ENCODE results near the gene RAVER2. TPM values are rescaled to one million over a fixed set of nuclear protein-coding genes. Genes with fewer than 3 reads are reported as not detected.

RAVER2 gene
- total RNA-seq, 4 donors from 2014 or later = 46.8 to 94.5 (median 71.0) TPM

DNA sequence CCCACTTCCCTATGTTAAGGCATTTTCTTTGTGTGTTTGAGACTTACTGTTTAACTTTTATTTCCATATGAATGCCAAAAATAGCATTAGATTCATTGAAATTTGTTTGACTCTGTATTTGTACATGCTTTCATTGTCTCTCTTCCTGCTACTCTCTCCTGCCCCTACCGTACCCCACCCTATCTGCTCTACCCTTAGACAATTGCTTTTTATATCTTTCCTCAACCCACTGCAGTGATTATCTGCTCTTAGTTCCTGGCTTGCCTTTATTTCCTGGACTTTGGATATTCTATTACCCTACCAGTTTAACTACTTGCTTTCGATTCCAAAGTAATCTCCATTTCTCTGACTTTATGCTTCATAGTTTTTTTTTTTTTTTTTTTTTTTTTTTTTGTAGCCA lies 10.5 kb downstream of the RAVER2 start:
- intact Hi-C loops (cut with DNase I; ENCODE audit: low total_unique reads) = no loop called here
- Histone ChIP-seq H3K27me3 (no peaks in the 10 kb centered on the region), H3K4me1 (peaks cover 6 to 70% (median 44%) of the 10 kb centered on the region in 4 donors), H3K4me3 (no peak overlapping the region), H3K27ac (peak overlapping the region; percentile 69 to 81 (median 76)), H3K36me3 (no peaks in the 10 kb centered on the region), H3K9me3 (no peaks in the 10 kb centered on the region)
- WGBS, 2 donors (ENCODE audit: low coverage in 1 of 2) = 42 to 45% methylated on average over 2 of the region's 2 CpGs
- TF ChIP-seq POLR2A (IDR thresholded peaks at IDR 0.05) (peak; percentile 50), POLR2AphosphoS5 (IDR thresholded peaks at IDR 0.05) (peak in 2 of 3 donors; percentile 51 to 70), EP300 (IDR thresholded peaks at IDR 0.05; ENCODE audit: low read depth) (no peak)
- TF ChIP-seq, protein P1, sequence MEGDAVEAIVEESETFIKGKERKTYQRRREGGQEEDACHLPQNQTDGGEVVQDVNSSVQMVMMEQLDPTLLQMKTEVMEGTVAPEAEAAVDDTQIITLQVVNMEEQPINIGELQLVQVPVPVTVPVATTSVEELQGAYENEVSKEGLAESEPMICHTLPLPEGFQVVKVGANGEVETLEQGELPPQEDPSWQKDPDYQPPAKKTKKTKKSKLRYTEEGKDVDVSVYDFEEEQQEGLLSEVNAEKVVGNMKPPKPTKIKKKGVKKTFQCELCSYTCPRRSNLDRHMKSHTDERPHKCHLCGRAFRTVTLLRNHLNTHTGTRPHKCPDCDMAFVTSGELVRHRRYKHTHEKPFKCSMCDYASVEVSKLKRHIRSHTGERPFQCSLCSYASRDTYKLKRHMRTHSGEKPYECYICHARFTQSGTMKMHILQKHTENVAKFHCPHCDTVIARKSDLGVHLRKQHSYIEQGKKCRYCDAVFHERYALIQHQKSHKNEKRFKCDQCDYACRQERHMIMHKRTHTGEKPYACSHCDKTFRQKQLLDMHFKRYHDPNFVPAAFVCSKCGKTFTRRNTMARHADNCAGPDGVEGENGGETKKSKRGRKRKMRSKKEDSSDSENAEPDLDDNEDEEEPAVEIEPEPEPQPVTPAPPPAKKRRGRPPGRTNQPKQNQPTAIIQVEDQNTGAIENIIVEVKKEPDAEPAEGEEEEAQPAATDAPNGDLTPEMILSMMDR (IDR thresholded peaks at IDR 0.05) = peak in 2 of 5 experiments; percentile 20 to 32
- DNase-seq = peak; percentile 39
- in situ Hi-C loops (cut with MboI; ENCODE audit: low pct_ligation_motif_present in 1 of 4, low pct_unique_long_range_greater_than_20kb in 1 of 4, low sequenced_read_pairs in 3 of 4) = no loop called here

DNA sequence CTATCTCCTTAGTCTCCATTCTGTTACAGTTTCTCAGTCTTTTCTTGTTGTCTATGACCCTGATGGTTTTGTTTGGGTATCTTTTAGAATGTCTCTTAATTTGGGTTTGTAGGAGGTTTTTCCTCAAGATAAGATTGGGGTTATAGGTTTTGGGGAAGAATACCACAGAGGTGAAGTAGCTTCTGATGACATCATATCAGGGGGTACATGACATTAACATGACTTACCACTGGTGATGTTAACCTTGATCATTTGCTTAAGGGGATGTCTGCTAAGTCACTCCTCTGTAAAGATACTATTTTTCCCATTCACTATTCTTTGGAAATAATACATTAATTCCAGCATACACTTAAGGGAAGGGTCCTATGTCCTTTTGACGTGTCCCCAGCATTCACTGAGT lies 11.9 kb downstream of the RAVER2 start:
- H3K4me3 ChIP-seq = no peak overlapping the region
- H3K4me1 ChIP-seq = peaks cover 6 to 69% (median 46%) of the 10 kb centered on the region in 4 donors
- TF ChIP-seq, protein P1 (IDR thresholded peaks at IDR 0.05) = no peak
- TF ChIP-seq EP300 (IDR thresholded peaks at IDR 0.05; ENCODE audit: low read depth) (no peak), POLR2AphosphoS5 (IDR thresholded peaks at IDR 0.05) (no peak)
- DNase-seq = no peak
- intact Hi-C loops (cut with DNase I; ENCODE audit: low total_unique reads) = no loop called here
- H3K27ac ChIP-seq = peak overlapping the region; percentile 69 to 81 (median 76)
- no peaks in the 10 kb centered on the region for H3K36me3 ChIP-seq
- no peaks in the 10 kb centered on the region for H3K9me3 ChIP-seq
- WGBS, 2 donors (ENCODE audit: low coverage in 1 of 2) = 85% methylated on average over 1 of the region's 1 CpG; no CpG with 5 or more reads in 1 of the 2 donors
- H3K27me3 ChIP-seq = no peaks in the 10 kb centered on the region
- in situ Hi-C loops (cut with MboI; ENCODE audit: low pct_ligation_motif_present in 1 of 4, low pct_unique_long_range_greater_than_20kb in 1 of 4, low sequenced_read_pairs in 3 of 4) = no loop called here

DNA sequence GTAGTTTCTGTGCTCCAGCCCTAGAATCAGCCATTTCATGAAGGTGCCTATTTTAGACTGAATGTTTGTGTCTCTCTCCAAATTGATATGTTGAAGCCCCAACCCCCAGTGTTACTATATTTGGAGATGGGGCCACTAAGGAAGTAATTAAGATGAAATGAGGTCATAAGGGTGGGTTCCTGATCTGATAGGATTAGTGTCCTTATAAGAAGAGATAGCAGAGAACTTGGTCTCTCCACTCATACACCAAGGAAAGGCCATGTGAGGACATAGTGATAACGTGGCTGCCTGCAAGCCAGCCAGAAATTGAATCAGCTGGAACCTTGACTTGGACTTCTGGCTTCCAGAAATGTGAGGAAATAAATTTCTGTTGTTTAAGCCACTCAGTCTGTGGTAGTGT lies 12.3 kb downstream of the RAVER2 start:
- Histone ChIP-seq H3K4me3 (no peak overlapping the region), H3K4me1 (peaks cover 6 to 65% (median 42%) of the 10 kb centered on the region in 4 donors), H3K9me3 (no peaks in the 10 kb centered on the region), H3K27me3 (no peaks in the 10 kb centered on the region), H3K27ac (peak overlapping the region; percentile 69 to 81 (median 76)), H3K36me3 (no peaks in the 10 kb centered on the region)
- no peak for DNase-seq
- in situ Hi-C loops (cut with MboI; ENCODE audit: low pct_ligation_motif_present in 1 of 4, low pct_unique_long_range_greater_than_20kb in 1 of 4, low sequenced_read_pairs in 3 of 4) = no loop called here
- TF ChIP-seq, protein P1 (IDR thresholded peaks at IDR 0.05) = no peak
- no peak for TF ChIP-seq POLR2AphosphoS5 (IDR thresholded peaks at IDR 0.05)
- no peak for TF ChIP-seq EP300 (IDR thresholded peaks at IDR 0.05; ENCODE audit: low read depth)
- no peak for TF ChIP-seq POLR2A (IDR thresholded peaks at IDR 0.05)
- intact Hi-C loops (cut with DNase I; ENCODE audit: low total_unique reads) = no loop called here
- 29 to 39% methylated on average over 1 of the region's 1 CpG for WGBS, 2 donors (ENCODE audit: low coverage in 1 of 2)

DNA sequence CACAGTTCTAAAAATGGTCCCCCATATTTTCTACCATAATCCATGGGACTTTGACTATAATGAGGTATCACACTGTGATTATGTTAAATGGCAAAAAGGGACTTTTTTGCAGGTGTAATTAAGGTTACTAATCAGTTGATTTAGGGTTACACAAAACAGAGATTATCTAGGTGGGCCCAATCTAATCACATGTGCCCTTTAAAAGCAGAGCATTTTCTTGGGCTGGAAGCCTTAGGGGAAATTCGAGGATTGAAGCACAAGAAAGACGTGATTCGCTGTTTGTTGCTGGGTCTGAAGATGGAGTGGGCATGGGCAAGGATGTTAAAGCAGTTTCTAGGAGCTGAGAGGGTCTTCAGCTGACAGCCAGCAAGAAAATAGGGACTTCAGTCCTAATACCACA lies 13.4 kb downstream of the RAVER2 start:
- H3K27ac ChIP-seq = no peak overlapping the region
- in situ Hi-C loops (cut with MboI; ENCODE audit: low pct_ligation_motif_present in 1 of 4, low pct_unique_long_range_greater_than_20kb in 1 of 4, low sequenced_read_pairs in 3 of 4) = no loop called here

DNA sequence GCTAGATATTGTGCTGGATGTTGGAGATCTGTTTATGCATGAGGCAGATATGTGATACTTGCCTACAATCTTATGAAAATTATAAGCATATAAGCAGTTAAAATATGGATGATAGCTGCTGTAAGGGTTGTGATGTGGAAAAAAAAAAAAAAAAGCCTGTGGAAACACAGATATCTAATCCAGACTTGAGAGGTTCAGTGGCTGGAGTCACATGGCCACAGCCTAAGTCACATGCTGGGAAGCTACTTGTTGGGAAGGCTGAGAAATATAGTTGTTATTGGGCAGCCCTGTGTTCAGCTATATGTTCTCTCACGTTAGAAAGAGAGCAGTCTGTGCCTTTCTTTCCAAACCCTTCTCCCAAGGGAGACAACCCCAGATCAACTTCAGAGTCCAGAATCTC lies 15.1 kb downstream of the RAVER2 start:
- Histone ChIP-seq H3K4me3 (no peak overlapping the region), H3K4me1 (peaks cover 0 to 43% (median 23%) of the 10 kb centered on the region in 4 donors), H3K9me3 (no peaks in the 10 kb centered on the region), H3K36me3 (no peaks in the 10 kb centered on the region), H3K27me3 (no peaks in the 10 kb centered on the region), H3K27ac (no peak overlapping the region)
- intact Hi-C loops (cut with DNase I; ENCODE audit: low total_unique reads) = no loop called here
- WGBS, 2 donors (ENCODE audit: low coverage in 1 of 2) = 73 to 100% methylated on average over 1 of the region's 1 CpG
- DNase-seq = no peak
- in situ Hi-C loops (cut with MboI; ENCODE audit: low pct_ligation_motif_present in 1 of 4, low pct_unique_long_range_greater_than_20kb in 1 of 4, low sequenced_read_pairs in 3 of 4) = no loop called here
- TF ChIP-seq POLR2AphosphoS5 (IDR thresholded peaks at IDR 0.05) = no peak

More for the DNA sequence above, 13.4 kb downstream of the RAVER2 start:
- TF ChIP-seq POLR2AphosphoS5 (IDR thresholded peaks at IDR 0.05) (no peak), POLR2A (IDR thresholded peaks at IDR 0.05) (no peak)
- DNase-seq = no peak
- Histone ChIP-seq H3K36me3 (no peaks in the 10 kb centered on the region), H3K9me3 (no peaks in the 10 kb centered on the region), H3K27me3 (no peaks in the 10 kb centered on the region), H3K4me1 (peaks cover 0 to 55% (median 33%) of the 10 kb centered on the region in 4 donors), H3K4me3 (no peak overlapping the region)
- intact Hi-C loops (cut with DNase I; ENCODE audit: low total_unique reads) = no loop called here
- WGBS, 2 donors (ENCODE audit: low coverage in 1 of 2) = 95 to 96% methylated on average over 3 of the region's 3 CpGs
